IMR-90 (cell line): ENCODE measurements around the gene USP25. TPM values are rescaled to one million over a fixed set of nuclear protein-coding genes. Genes with fewer than 3 reads are reported as not detected.

Experiments used
- ATAC-seq: fragments of 200-7000 bp; cut with Tn5 transposase; 2 replicates; pipeline ENCODE4 v1.9.1; 2020; ENCODE audit warnings: low read depth, mild to moderate bottlenecking, moderate library complexity
- BruUV-seq: library from RNA; stranded (reverse); fragments of 400-500 nt; replicated peaks from 2 replicates; lab custom pipeline; 2021; lab: Mats Ljungman, UMichigan
- CTCF ChIA-PET: fragments of 300-600 bp; formaldehyde crosslinking; extraction: SDS; loops from one replicate; lab custom pipeline; 2021; ENCODE audit warnings: antibody characterized with exemption; lab: Yijun Ruan, JAX
- POLR2A ChIA-PET: fragments of 300-600 bp; sonication (Branson Sonifier 250); formaldehyde crosslinking; loops from one replicate; lab custom pipeline; 2022; ENCODE audit warnings: antibody characterized with exemption; ENCODE audit not compliant: unreplicated experiment; lab: Charles Lee
- DNase-seq: peaks from one replicate; pipeline ENCODE4 v3.0.0; 2013
- H2AFZ ChIP-seq: replicated peaks from 2 replicates; pipeline ENCODE3; 2013; ENCODE audit warnings: low read length, mild to moderate bottlenecking; ENCODE audit not compliant: poor library complexity
- H2AK5ac ChIP-seq: 2 replicates; pipeline ENCODE4 v1.6.1; 2013; ENCODE audit warnings: low read depth, low read length, inconsistent platforms
- H2AK9ac ChIP-seq: replicated peaks from 2 replicates; pipeline ENCODE3; 2013; ENCODE audit warnings: mild to moderate bottlenecking, low read depth, low read length, moderate library complexity; ENCODE audit not compliant: poor library complexity
- H2BK120ac ChIP-seq: 2 replicates; pipeline ENCODE4 v1.6.1; 2013; ENCODE audit warnings: low read depth, low read length, inconsistent platforms
- H2BK15ac ChIP-seq: 3 replicates; pipeline ENCODE4 v1.6.1; 2013; ENCODE audit warnings: low read depth, low read length, inconsistent platforms
- H2BK20ac ChIP-seq: 2 replicates; pipeline ENCODE4 v1.6.1; 2013; ENCODE audit warnings: low read depth, mild to moderate bottlenecking, inconsistent platforms, low read length, moderate library complexity
- H2BK5ac ChIP-seq: 2 replicates; pipeline ENCODE4 v1.6.1; 2013; ENCODE audit warnings: mild to moderate bottlenecking, low read depth, low read length, inconsistent platforms; ENCODE audit not compliant: poor library complexity, severe bottlenecking
- H3K14ac ChIP-seq: replicated peaks from 2 replicates; pipeline ENCODE4 v1.6.1; 2013; ENCODE audit warnings: low read depth, low read length, inconsistent platforms
- H3K18ac ChIP-seq: 2 replicates; pipeline ENCODE4 v1.6.1; 2013; ENCODE audit warnings: low read depth, low read length, control low read depth
- H3K23ac ChIP-seq: 2 replicates; pipeline ENCODE4 v1.6.1; 2013; ENCODE audit warnings: low read depth, low read length, inconsistent platforms
- H3K27ac ChIP-seq: 2 replicates; pipeline ENCODE4 v1.5.1; 2013; ENCODE audit warnings: mild to moderate bottlenecking, control low read depth, low read length; ENCODE audit not compliant: insufficient read depth
- H3K27me3 ChIP-seq: 2 replicates; pipeline ENCODE4 v1.6.1; 2013; ENCODE audit warnings: low read length; ENCODE audit not compliant: control insufficient read depth, insufficient read depth
- H3K36me3 ChIP-seq: 2 replicates; pipeline ENCODE4 v1.6.1; 2013; ENCODE audit warnings: low read length, mixed read lengths; ENCODE audit not compliant: control insufficient read depth, insufficient read depth
- H3K4ac ChIP-seq: 2 replicates; pipeline ENCODE4 v1.6.1; 2013; ENCODE audit warnings: low read depth, low read length, inconsistent platforms
- H3K4me1 ChIP-seq: 2 replicates; pipeline ENCODE4 v1.6.1; 2013; ENCODE audit warnings: low read length, mixed read lengths; ENCODE audit not compliant: control insufficient read depth, insufficient read depth
- H3K4me2 ChIP-seq: 2 replicates; pipeline ENCODE4 v1.6.1; 2013; ENCODE audit warnings: low read depth, mild to moderate bottlenecking, control low read depth, low read length, moderate library complexity
- H3K4me3 ChIP-seq: 2 replicates; pipeline ENCODE4 v1.5.1; 2013; ENCODE audit warnings: low read depth, mild to moderate bottlenecking, control low read depth, low read length, moderate library complexity; ENCODE audit not compliant: insufficient read depth
- H3K56ac ChIP-seq: 2 replicates; pipeline ENCODE4 v1.6.1; 2013; ENCODE audit warnings: low read length, inconsistent platforms; ENCODE audit not compliant: insufficient read depth; ENCODE audit errors: extremely low read depth
- H3K79me1 ChIP-seq, 2 experiments: 2 replicates each; pipeline ENCODE4 v1.6.1; 2013; ENCODE audit warnings: low read length in 2 of 2, inconsistent platforms in 1 of 2, low read depth in 1 of 2
- H3K9ac ChIP-seq: 2 replicates; pipeline ENCODE4 v1.6.1; 2013; ENCODE audit warnings: low read depth, low read length, control low read depth
- H3K9me1 ChIP-seq: 2 replicates; pipeline ENCODE4 v1.6.1; 2013; ENCODE audit warnings: low read length, inconsistent platforms; ENCODE audit not compliant: insufficient read depth
- H3K9me3 ChIP-seq: 2 replicates; pipeline ENCODE4 v1.6.1; 2013; ENCODE audit warnings: low read length; ENCODE audit not compliant: control insufficient read depth, insufficient read depth
- H4K20me1 ChIP-seq: 2 replicates; pipeline ENCODE4 v1.6.1; 2013; ENCODE audit warnings: low read length, inconsistent platforms; ENCODE audit not compliant: insufficient read depth
- H4K5ac ChIP-seq: 2 replicates; pipeline ENCODE4 v1.6.1; 2013; ENCODE audit warnings: mild to moderate bottlenecking, low read depth, low read length, control low read depth
- H4K8ac ChIP-seq, 2 experiments: 2 replicates each; pipeline ENCODE4 v1.6.1; 2013; ENCODE audit warnings: low read depth in 2 of 2, low read length in 2 of 2, control low read depth in 1 of 2, inconsistent platforms in 1 of 2
- H4K91ac ChIP-seq: 2 replicates; pipeline ENCODE4 v1.6.1; 2013; ENCODE audit warnings: low read depth, low read length, inconsistent platforms; ENCODE audit not compliant: insufficient read depth
- BHLHE40 ChIP-seq: fragments of 150-350 bp; IDR thresholded peaks from 2 replicates; pipeline ENCODE4 v1.6.1; 2016; ENCODE audit warnings: mild to moderate bottlenecking, low read depth, low read length
- CEBPB ChIP-seq: IDR thresholded peaks from 2 replicates; pipeline ENCODE4 v1.6.1; 2012; ENCODE audit warnings: low read depth, low read length, improper control_type of control experiment
- CHD1 ChIP-seq: IDR thresholded peaks from 2 replicates; pipeline ENCODE4 v1.6.1; 2012; ENCODE audit warnings: low read depth, low read length, improper control_type of control experiment
- FOS ChIP-seq: fragments of 150-350 bp; IDR thresholded peaks from 2 replicates; pipeline ENCODE4 v1.6.1; 2016; ENCODE audit warnings: low read depth, low read length
- MAFK ChIP-seq: IDR thresholded peaks from 2 replicates; pipeline ENCODE4 v1.6.1; 2012; ENCODE audit warnings: low read depth, low read length, improper control_type of control experiment
- MAZ ChIP-seq: IDR thresholded peaks from 2 replicates; pipeline ENCODE4 v1.6.1; 2012; ENCODE audit warnings: low read depth, mild to moderate bottlenecking, low read length, improper control_type of control experiment, moderate library complexity, borderline replicate concordance
- MXI1 ChIP-seq: IDR thresholded peaks from 2 replicates; pipeline ENCODE4 v1.6.1; 2012; ENCODE audit warnings: low read depth, mild to moderate bottlenecking, low read length, moderate library complexity, borderline replicate concordance
- NFE2L2 ChIP-seq: fragments of 150-350 bp; IDR thresholded peaks from 2 replicates; pipeline ENCODE4 v1.6.1; 2016; ENCODE audit warnings: low read depth, mild to moderate bottlenecking, low read length
- POLR2A ChIP-seq: IDR thresholded peaks from 2 replicates; pipeline ENCODE4 v1.6.1; 2012; ENCODE audit warnings: mild to moderate bottlenecking, low read depth, low read length
- RAD21 ChIP-seq: IDR thresholded peaks from 2 replicates; pipeline ENCODE4 v1.6.1; 2012; ENCODE audit warnings: low read length, improper control_type of control experiment
- RCOR1 ChIP-seq: IDR thresholded peaks from 2 replicates; pipeline ENCODE4 v1.6.1; 2012; ENCODE audit warnings: mild to moderate bottlenecking, low read length, improper control_type of control experiment; ENCODE audit not compliant: insufficient replicate concordance
- RFX5 ChIP-seq: IDR thresholded peaks from 2 replicates; pipeline ENCODE4 v1.8.0; 2012; ENCODE audit warnings: low read depth, mild to moderate bottlenecking, low read length, moderate library complexity
- SMC3 ChIP-seq: fragments of 150-350 bp; IDR thresholded peaks from 2 replicates; pipeline ENCODE4 v1.6.1; 2016; ENCODE audit warnings: low read depth, mild to moderate bottlenecking, antibody characterized with exemption, low read length, moderate library complexity
- WGBS, 2 experiments: methylation state at CpG; one replicate each; pipeline versions ENCODE4 v1.1.5 to v1.1.7; 2013; ENCODE audit warnings: missing lambda C conversion rate in 2 of 2; ENCODE audit not compliant: insufficient read length in 1 of 2; ENCODE audit errors: extremely low coverage in 2 of 2; 5-methylcytosine and 5-hydroxymethylcytosine counted together
- dilution Hi-C: fragments of 300-500 bp; cut with HindIII; formaldehyde crosslinking; loops from one replicate; pipeline ENCODE4 v1.14.3; 2018; ENCODE audit warnings: low sequenced_read_pairs; ENCODE audit not compliant: unreplicated experiment
- in situ Hi-C: fragments of 300-500 bp; cut with MboI; formaldehyde crosslinking; loops from 3 replicates; pipeline ENCODE4 v1.14.3; 2019; ENCODE audit warnings: low sequenced_read_pairs, inconsistent platforms, mixed read lengths
- intact Hi-C: fragments of 100-400 bp; cut with micrococcal nuclease; formaldehyde crosslinking; loops from 2 replicates; pipeline ENCODE4 v1.10.0; 2022
- polyA plus RNA-seq, 3 experiments: library from polyadenylated mRNA; depleted of rRNA; stranded (reverse); fragments of >200 nt; gene quantifications; 2 replicates each; pipeline ENCODE4 v1.2.3, GENCODE V29; 2012; ENCODE audit warnings: low replicate concordance in 1 of 3
- total RNA-seq: library from RNA; depleted of rRNA; stranded (reverse); fragments of >200 nt; gene quantifications from 2 replicates; pipeline ENCODE4 v1.2.3, GENCODE V29; 2012
- TF ChIP-seq, protein P1 (sequence below): fragments of 150-350 bp; IDR thresholded peaks from 2 replicates; pipeline ENCODE4 v1.6.1; 2016; ENCODE audit warnings: low read depth, mild to moderate bottlenecking, low read length, moderate library complexity, borderline replicate concordance
- TF ChIP-seq, protein P2 (sequence below): conservative IDR thresholded peaks from 2 replicates; pipeline ENCODE4 v1.5.1; 2012; ENCODE audit warnings: mild to moderate bottlenecking, low read depth, low read length, improper control_type of control experiment
- TF ChIP-seq, protein P3 (sequence below): fragments of 150-350 bp; IDR thresholded peaks from 2 replicates; pipeline ENCODE4 v1.6.1; 2017; ENCODE audit warnings: mild to moderate bottlenecking, antibody characterized with exemption, low read length, low read depth

Gene USP25
- total and polyA plus RNA-seq, 2 of the 4 experiments (the other 2 are of a cell fraction), result 9.3 to 23.3 TPM

DNA sequence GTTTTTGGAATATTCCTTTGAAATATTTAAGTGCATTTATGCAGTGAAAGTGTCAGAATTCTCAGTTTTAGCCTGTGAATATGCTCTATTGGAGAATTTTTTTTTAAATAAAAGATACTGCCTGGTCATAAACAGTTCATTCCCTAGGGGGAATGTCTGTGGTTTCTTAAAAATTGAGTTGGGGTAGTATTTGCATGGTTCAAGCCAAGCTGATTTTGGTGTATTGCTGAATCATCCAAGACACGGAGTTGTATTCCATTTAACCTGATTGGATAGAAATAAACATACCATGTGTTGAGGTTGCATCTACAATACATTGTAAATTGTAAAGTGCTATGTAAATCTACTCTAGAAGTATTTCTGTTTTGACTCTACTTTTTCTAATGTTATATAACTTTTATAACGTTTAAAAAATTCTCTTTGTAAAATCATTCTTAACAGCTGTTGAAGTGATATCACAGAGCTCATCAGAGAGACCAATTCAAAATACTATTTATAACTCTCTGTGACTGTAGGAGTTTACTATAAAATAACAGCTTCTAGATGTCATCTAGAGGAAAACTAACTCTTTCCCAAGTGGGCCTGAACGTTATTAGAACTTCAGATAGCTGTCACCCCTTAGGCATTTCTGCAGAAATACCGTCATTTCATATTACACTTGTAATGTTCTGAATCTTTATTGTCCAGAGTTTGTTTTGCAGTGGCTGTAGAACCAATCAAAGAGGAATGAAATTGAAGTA, 199.1 kb downstream of the USP25 start:
- BruUV-seq, result no TSS peak
- H2BK120ac ChIP-seq, result no peak overlapping the region
- no peak overlapping the region for H2AFZ ChIP-seq
- H3K27ac ChIP-seq, result no peak overlapping the region
- no peak overlapping the region for H4K8ac ChIP-seq
- WGBS, 2 experiments, result no CpG with 5 or more reads among the region's 4 CpGs
- no peaks in the 10 kb centered on the region for H3K4me1 ChIP-seq
- H3K23ac ChIP-seq, result no peak overlapping the region
- no peak overlapping the region for H3K14ac ChIP-seq
- no peaks in the 10 kb centered on the region for H3K9me3 ChIP-seq
- H4K20me1 ChIP-seq, result no peaks in the 10 kb centered on the region
- DNase-seq (no peak), ATAC-seq (no peak)
- no peak overlapping the region for H2BK5ac ChIP-seq
- H3K9me1 ChIP-seq, result no peaks in the 10 kb centered on the region
- intact Hi-C loops (no loop called here), in situ Hi-C loops (no loop called here), dilution Hi-C loops (no loop called here)
- H2AK9ac ChIP-seq, result no peak overlapping the region
- no peak overlapping the region for H4K5ac ChIP-seq
- H3K4me2 ChIP-seq, result no peak overlapping the region
- H2BK20ac ChIP-seq, result no peak overlapping the region
- no peak overlapping the region for H2AK5ac ChIP-seq
- H2BK15ac ChIP-seq, result no peak overlapping the region
- POLR2A ChIA-PET, result no interaction called here
- CTCF ChIA-PET, result no interaction called here
- no peak overlapping the region for H3K4me3 ChIP-seq
- no peak overlapping the region for H3K4ac ChIP-seq
- no peak overlapping the region for H4K91ac ChIP-seq
- no peaks in the 10 kb centered on the region for H3K79me1 ChIP-seq
- TF ChIP-seq NFE2L2, result no peak
- no peak for TF ChIP-seq RCOR1
- TF ChIP-seq, protein P1, sequence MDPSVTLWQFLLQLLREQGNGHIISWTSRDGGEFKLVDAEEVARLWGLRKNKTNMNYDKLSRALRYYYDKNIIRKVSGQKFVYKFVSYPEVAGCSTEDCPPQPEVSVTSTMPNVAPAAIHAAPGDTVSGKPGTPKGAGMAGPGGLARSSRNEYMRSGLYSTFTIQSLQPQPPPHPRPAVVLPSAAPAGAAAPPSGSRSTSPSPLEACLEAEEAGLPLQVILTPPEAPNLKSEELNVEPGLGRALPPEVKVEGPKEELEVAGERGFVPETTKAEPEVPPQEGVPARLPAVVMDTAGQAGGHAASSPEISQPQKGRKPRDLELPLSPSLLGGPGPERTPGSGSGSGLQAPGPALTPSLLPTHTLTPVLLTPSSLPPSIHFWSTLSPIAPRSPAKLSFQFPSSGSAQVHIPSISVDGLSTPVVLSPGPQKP, result no peak
- no peak for TF ChIP-seq CEBPB
- TF ChIP-seq RFX5, result no peak
- TF ChIP-seq FOS, result no peak
- no peak for TF ChIP-seq POLR2A
- TF ChIP-seq MAZ, result no peak
- TF ChIP-seq, protein P2, sequence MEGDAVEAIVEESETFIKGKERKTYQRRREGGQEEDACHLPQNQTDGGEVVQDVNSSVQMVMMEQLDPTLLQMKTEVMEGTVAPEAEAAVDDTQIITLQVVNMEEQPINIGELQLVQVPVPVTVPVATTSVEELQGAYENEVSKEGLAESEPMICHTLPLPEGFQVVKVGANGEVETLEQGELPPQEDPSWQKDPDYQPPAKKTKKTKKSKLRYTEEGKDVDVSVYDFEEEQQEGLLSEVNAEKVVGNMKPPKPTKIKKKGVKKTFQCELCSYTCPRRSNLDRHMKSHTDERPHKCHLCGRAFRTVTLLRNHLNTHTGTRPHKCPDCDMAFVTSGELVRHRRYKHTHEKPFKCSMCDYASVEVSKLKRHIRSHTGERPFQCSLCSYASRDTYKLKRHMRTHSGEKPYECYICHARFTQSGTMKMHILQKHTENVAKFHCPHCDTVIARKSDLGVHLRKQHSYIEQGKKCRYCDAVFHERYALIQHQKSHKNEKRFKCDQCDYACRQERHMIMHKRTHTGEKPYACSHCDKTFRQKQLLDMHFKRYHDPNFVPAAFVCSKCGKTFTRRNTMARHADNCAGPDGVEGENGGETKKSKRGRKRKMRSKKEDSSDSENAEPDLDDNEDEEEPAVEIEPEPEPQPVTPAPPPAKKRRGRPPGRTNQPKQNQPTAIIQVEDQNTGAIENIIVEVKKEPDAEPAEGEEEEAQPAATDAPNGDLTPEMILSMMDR, result no peak
- no peak for TF ChIP-seq CHD1
- TF ChIP-seq MAFK, result no peak
- no peak for TF ChIP-seq RAD21
- TF ChIP-seq SMC3, result no peak
- TF ChIP-seq BHLHE40, result no peak
- TF ChIP-seq, protein P3, sequence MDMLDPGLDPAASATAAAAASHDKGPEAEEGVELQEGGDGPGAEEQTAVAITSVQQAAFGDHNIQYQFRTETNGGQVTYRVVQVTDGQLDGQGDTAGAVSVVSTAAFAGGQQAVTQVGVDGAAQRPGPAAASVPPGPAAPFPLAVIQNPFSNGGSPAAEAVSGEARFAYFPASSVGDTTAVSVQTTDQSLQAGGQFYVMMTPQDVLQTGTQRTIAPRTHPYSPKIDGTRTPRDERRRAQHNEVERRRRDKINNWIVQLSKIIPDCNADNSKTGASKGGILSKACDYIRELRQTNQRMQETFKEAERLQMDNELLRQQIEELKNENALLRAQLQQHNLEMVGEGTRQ, result no peak
- no peak for TF ChIP-seq MXI1
- no peaks in the 10 kb centered on the region for H3K36me3 ChIP-seq
- H3K18ac ChIP-seq, result no peak overlapping the region
- H3K56ac ChIP-seq, result no peak overlapping the region
- H3K9ac ChIP-seq, result no peak overlapping the region
- no peaks in the 10 kb centered on the region for H3K27me3 ChIP-seq
